ENCODE measurements around the gene SH2B3. TPM values are rescaled to one million over a fixed set of nuclear protein-coding genes. Genes with fewer than 3 reads are reported as not detected.
A peak's percentile ranks its signal among the peaks of the same experiment; 100 is the strongest.

The SH2B3 gene
- total and polyA plus RNA-seq, 9 of the 15 experiments (the other 6 are each of a cell fraction or from before 2014, with no cell fraction given), result 10.8 to 75.3 (median 37.4) TPM

DNA sequence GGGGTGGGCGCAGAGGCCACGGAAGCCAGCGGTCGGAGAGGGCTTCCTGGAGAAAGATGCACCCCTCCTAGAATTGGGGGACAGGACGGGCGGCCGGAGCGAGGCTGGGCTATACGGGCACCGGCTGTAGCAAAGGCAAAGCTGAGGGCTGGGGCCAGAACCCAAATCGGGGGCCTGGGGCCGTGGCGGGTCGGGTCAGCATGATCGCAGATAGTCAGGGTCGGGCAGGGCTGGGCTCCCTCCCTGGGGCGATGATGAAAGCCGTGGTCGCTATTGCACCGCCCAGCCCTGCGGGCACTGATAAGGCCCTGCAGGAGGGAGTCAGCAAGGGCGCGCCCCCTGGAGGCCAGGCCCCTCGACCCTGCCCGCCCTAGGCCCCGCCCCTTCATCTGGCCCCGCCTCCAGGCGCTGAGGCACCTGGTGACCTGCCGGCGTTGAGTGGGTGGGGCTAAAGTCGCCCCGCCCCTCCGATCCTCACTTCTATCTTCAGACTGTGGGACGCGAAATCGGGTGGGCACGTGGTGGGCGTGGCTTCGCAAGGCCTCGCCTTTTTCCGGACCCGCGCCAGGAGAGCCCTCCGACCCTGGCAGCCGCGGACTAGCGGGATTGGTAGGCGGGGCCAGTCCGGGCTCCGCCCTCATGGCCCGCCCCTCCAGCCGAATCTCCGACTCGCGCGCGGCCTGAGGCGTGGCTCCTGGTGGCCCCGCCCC lies 419 bp upstream of the SH2B3 start (continued):
- TF ChIP-seq ATF3 (IDR thresholded peaks at IDR 0.05), result peak; percentile 98
- peak; percentile 97; the same call in 1 of the 2 replicates for TF ChIP-seq ATF3 (CRISPR knock-in tag; conservative IDR thresholded peaks at IDR 0.05)
- TF ChIP-seq MTA2 (IDR thresholded peaks at IDR 0.05; ENCODE audit: low read depth), result peak; percentile 52
- peak; percentile 88 for TF ChIP-seq TCF3 (CRISPR knock-in tag; IDR thresholded peaks at IDR 0.05)
- TF ChIP-seq CBX3 (IDR thresholded peaks at IDR 0.05; ENCODE audit: borderline replicate concordance in 1 of 2, low read length in 2 of 2), result 0 out of 3 replicates have a peak, but pooled peaks of 1 of the 2 experiments have one; percentile 27
- TF ChIP-seq TAF7 (tag; IDR thresholded peaks at IDR 0.05), result peak; percentile 68
- peak; percentile 98 for TF ChIP-seq CCNT2 (IDR thresholded peaks at IDR 0.05; ENCODE audit: borderline replicate concordance, extremely low read depth, insufficient read length, low read depth, low read length)
- TF ChIP-seq KHSRP (IDR thresholded peaks at IDR 0.05), result no peak
- TF ChIP-seq ZNF77 (CRISPR knock-in tag; IDR thresholded peaks at IDR 0.05), result no peak
- TF ChIP-seq RBFOX2 (IDR thresholded peaks at IDR 0.05; ENCODE audit: low read depth, low read length), result peak; percentile 92
- peak; percentile 72 for TF ChIP-seq PCBP1 (IDR thresholded peaks at IDR 0.05; ENCODE audit: low read depth, low read length, poor library complexity, severe bottlenecking)
- TF ChIP-seq BACH1 (tag; IDR thresholded peaks at IDR 0.05), result no peak
- TF ChIP-seq ELF1 (tag; IDR thresholded peaks at IDR 0.05), result peak; percentile 26; the same call in 1 of the 2 replicates
- peak; percentile 79 for TF ChIP-seq VEZF1 (CRISPR knock-in tag; IDR thresholded peaks at IDR 0.05)
- no peak for TF ChIP-seq PYGO2 (tag; IDR thresholded peaks at IDR 0.05)
- TF ChIP-seq GATAD2B (IDR thresholded peaks at IDR 0.05; ENCODE audit: borderline replicate concordance), result peak; percentile 94
- TF ChIP-seq ZNF551 (CRISPR knock-in tag; IDR thresholded peaks at IDR 0.05), result no peak
- TF ChIP-seq CBFA2T2 (conservative IDR thresholded peaks at IDR 0.05), result peak; percentile 71
- TF ChIP-seq, protein P1, sequence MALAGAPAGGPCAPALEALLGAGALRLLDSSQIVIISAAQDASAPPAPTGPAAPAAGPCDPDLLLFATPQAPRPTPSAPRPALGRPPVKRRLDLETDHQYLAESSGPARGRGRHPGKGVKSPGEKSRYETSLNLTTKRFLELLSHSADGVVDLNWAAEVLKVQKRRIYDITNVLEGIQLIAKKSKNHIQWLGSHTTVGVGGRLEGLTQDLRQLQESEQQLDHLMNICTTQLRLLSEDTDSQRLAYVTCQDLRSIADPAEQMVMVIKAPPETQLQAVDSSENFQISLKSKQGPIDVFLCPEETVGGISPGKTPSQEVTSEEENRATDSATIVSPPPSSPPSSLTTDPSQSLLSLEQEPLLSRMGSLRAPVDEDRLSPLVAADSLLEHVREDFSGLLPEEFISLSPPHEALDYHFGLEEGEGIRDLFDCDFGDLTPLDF (CRISPR knock-in tag; IDR thresholded peaks at IDR 0.05), result peak; percentile 87; the same call in 1 of the 2 replicates
- TF ChIP-seq ZBTB12 (CRISPR knock-in tag; IDR thresholded peaks at IDR 0.05), result peak; percentile 16; the same call in 1 of the 2 replicates
- TF ChIP-seq ETS1 (conservative IDR thresholded peaks at IDR 0.05; ENCODE audit: control insufficient read depth, low read depth, low read length), result peak; percentile 76; the same call in 1 of the 2 replicates
- TF ChIP-seq SMARCB1 (IDR thresholded peaks at IDR 0.05; ENCODE audit: insufficient read length, low read depth), result peak; percentile 96
- TF ChIP-seq BRD4 (IDR thresholded peaks at IDR 0.05), result peak; percentile 91; the same call in 1 of the 2 replicates
